Fibroblast of pulmonary artery (primary cell): Measurements from ENCODE around the gene DNAJC1.

Source experiments
- DNase-seq: peaks from one replicate; pipeline ENCODE4 v3.0.0-alpha.2; 2010; ENCODE audit warnings: low read depth
- H3K4me3 ChIP-seq: replicated peaks from 2 replicates; pipeline ENCODE4 v1.5.1; 2011; ENCODE audit warnings: low read depth, mild to moderate bottlenecking, control low read depth, low read length, moderate library complexity
- CTCF ChIP-seq: IDR thresholded peaks from 2 replicates; pipeline ENCODE4 v1.5.1; 2011; ENCODE audit warnings: mild to moderate bottlenecking, control low read depth, low read length, inconsistent platforms; ENCODE audit errors: missing control alignments

DNAJC1 gene

GRCh38 chr10:21756707-21757106 lies 246.8 kb downstream of the DNAJC1 start:
- no peak overlapping the region for H3K4me3 ChIP-seq
- TF ChIP-seq CTCF: no peak
- no peak for DNase-seq

- no peak overlapping the region for H3K4me3 ChIP-seq
- TF ChIP-seq CTCF: no peak
- DNase-seq: peak; percentile 28
These were observed 249.0 kb downstream of the DNAJC1 start for GRCh38 chr10:21754410-21755011.

- no peak overlapping the region for H3K4me3 ChIP-seq
- TF ChIP-seq CTCF: no peak
- no peak for DNase-seq
These were observed 249.8 kb downstream of the DNAJC1 start for GRCh38 chr10:21753497-21754270.

- TF ChIP-seq CTCF: no peak
- DNase-seq: no peak
- H3K4me3 ChIP-seq: no peak overlapping the region
These were observed 251.9 kb downstream of the DNAJC1 start for GRCh38 chr10:21751341-21752310.

GRCh38 chr10:21750424-21750823 lies 253.1 kb downstream of the DNAJC1 start:
- no peak for DNase-seq
- TF ChIP-seq CTCF: no peak
- no peak overlapping the region for H3K4me3 ChIP-seq

- TF ChIP-seq CTCF: no peak
- H3K4me3 ChIP-seq: no peak overlapping the region
- no peak for DNase-seq
These were observed 253.7 kb downstream of the DNAJC1 start for GRCh38 chr10:21749788-21750187.
